ENCODE data around the gene WFS1. TPM values are rescaled to one million over a fixed set of nuclear protein-coding genes. Genes with fewer than 3 reads are reported as not detected.

Gene WFS1
- total RNA-seq, 1 donor from 2014 or later: 41.1 TPM

GRCh38 chr4:6248394-6248793 is 21.3 kb upstream of the WFS1 start:
- Mint-ChIP-seq H3K4me3 (no peak overlapping the region), H3K36me3 (no peaks in the 10 kb centered on the region), H3K9me3 (no peaks in the 10 kb centered on the region), H3K27me3 (peaks cover 56% of the 10 kb centered on the region), H3K4me1 (ENCODE audit: unreplicated experiment) (no peaks in the 10 kb centered on the region), H3K27ac (no peak overlapping the region)
- DNase-seq (ENCODE audit: extremely low spot score, unreplicated experiment): no peak
- TF ChIP-seq CTCF (conservative IDR thresholded peaks at IDR 0.05): no peak

- no peaks in the 10 kb centered on the region for H3K4me1 Mint-ChIP-seq (ENCODE audit: unreplicated experiment)
- no peaks in the 10 kb centered on the region for H3K36me3 Mint-ChIP-seq
- H3K27me3 Mint-ChIP-seq: peaks cover 50% of the 10 kb centered on the region
- H3K9me3 Mint-ChIP-seq: no peaks in the 10 kb centered on the region
- H3K4me3 Mint-ChIP-seq: no peak overlapping the region
- no peak for DNase-seq (ENCODE audit: extremely low spot score, unreplicated experiment)
- no peak overlapping the region for H3K27ac Mint-ChIP-seq
- peak; percentile 92 for TF ChIP-seq CTCF (conservative IDR thresholded peaks at IDR 0.05)
These were observed 19.2 kb upstream of the WFS1 start for GRCh38 chr4:6250235-6250983.

GRCh38 chr4:6250984-6251295 is 18.7 kb upstream of the WFS1 start:
- peak; percentile 9 for TF ChIP-seq CTCF (conservative IDR thresholded peaks at IDR 0.05)
- Mint-ChIP-seq H3K36me3 (no peaks in the 10 kb centered on the region), H3K4me3 (no peak overlapping the region), H3K4me1 (ENCODE audit: unreplicated experiment) (no peaks in the 10 kb centered on the region), H3K27me3 (peaks cover 50% of the 10 kb centered on the region), H3K9me3 (no peaks in the 10 kb centered on the region), H3K27ac (no peak overlapping the region)
- no peak for DNase-seq (ENCODE audit: extremely low spot score, unreplicated experiment)

GRCh38 chr4:6251365-6251764 is 18.3 kb upstream of the WFS1 start:
- no peak for DNase-seq (ENCODE audit: extremely low spot score, unreplicated experiment)
- Mint-ChIP-seq H3K4me3 (no peak overlapping the region), H3K27ac (no peak overlapping the region), H3K27me3 (peaks cover 48% of the 10 kb centered on the region), H3K4me1 (ENCODE audit: unreplicated experiment) (no peaks in the 10 kb centered on the region), H3K9me3 (no peaks in the 10 kb centered on the region), H3K36me3 (no peaks in the 10 kb centered on the region)
- TF ChIP-seq CTCF (conservative IDR thresholded peaks at IDR 0.05): no peak

GRCh38 chr4:6252051-6252450 is 17.6 kb upstream of the WFS1 start:
- no peak for DNase-seq (ENCODE audit: extremely low spot score, unreplicated experiment)
- H3K36me3 Mint-ChIP-seq: no peaks in the 10 kb centered on the region
- H3K4me3 Mint-ChIP-seq: no peak overlapping the region
- H3K27me3 Mint-ChIP-seq: peaks cover 41% of the 10 kb centered on the region
- H3K27ac Mint-ChIP-seq: no peak overlapping the region
- no peak for TF ChIP-seq CTCF (conservative IDR thresholded peaks at IDR 0.05)
- no peaks in the 10 kb centered on the region for H3K9me3 Mint-ChIP-seq
- H3K4me1 Mint-ChIP-seq (ENCODE audit: unreplicated experiment): peaks cover 3% of the 10 kb centered on the region
